Tibial nerve (tissue), 4 donors: ENCODE measurements around the gene MAFG. TPM values are rescaled to one million over a fixed set of nuclear protein-coding genes. Genes with fewer than 3 reads are reported as not detected.
A peak's percentile ranks its signal among the peaks of the same experiment; 100 is the strongest.

Experiments used
- DNase-seq, 2 donors: peaks; one replicate each; pipeline ENCODE4 v3.0.0-alpha.2; 2019; ENCODE audit warnings: low spot score in 2 of 2
- H3K27ac ChIP-seq, 4 donors: fragments of 200-600 bp; sonication (generic) in 3 of 4; one replicate each; pipeline ENCODE4 v1.5.1; 2017 to 2019; ENCODE audit warnings: mild to moderate bottlenecking in 1 of 4
- H3K27me3 ChIP-seq, 2 donors: fragments of 200-600 bp; sonication (generic) in 1 of 2; one replicate each; pipeline versions ENCODE4 v1.5.1 to v1.6.0; 2017 to 2019
- H3K36me3 ChIP-seq, 3 donors: fragments of 200-600 bp; sonication (generic); one replicate each; pipeline ENCODE4 v1.5.1; 2018 to 2019
- H3K4me1 ChIP-seq, 4 donors: fragments of 200-600 bp; sonication (generic) in 3 of 4; one replicate each; pipeline ENCODE4 v1.5.1; 2017 to 2019
- H3K4me3 ChIP-seq, 4 donors: fragments of 200-600 bp; sonication (generic) in 3 of 4; one replicate each; pipeline ENCODE4 v1.5.1; 2017 to 2019; ENCODE audit warnings: mild to moderate bottlenecking in 1 of 4, moderate library complexity in 1 of 4
- H3K9me3 ChIP-seq, 4 donors: fragments of 200-600 bp; sonication (generic) in 3 of 4; one replicate each; pipeline ENCODE4 v1.5.1; 2017 to 2019
- EP300 ChIP-seq, 2 donors: sonication (generic); formaldehyde crosslinking; IDR thresholded peaks; one replicate each; pipeline ENCODE4 v1.6.1; 2017; ENCODE audit warnings: antibody characterized with exemption in 2 of 2, mild to moderate bottlenecking in 1 of 2
- POLR2A ChIP-seq, 2 donors: fragments of 450-650 bp; IDR thresholded peaks; one replicate each; pipeline ENCODE4 v1.6.1; 2017; ENCODE audit warnings: antibody characterized with exemption in 2 of 2, mild to moderate bottlenecking in 2 of 2, moderate library complexity in 2 of 2
- WGBS, 2 donors: methylation state at CpG; one replicate each; pipeline ENCODE4 v1.1.5; 2018; 5-methylcytosine and 5-hydroxymethylcytosine counted together
- total RNA-seq, 4 donors: library from RNA; depleted of rRNA; stranded (reverse); fragments of >200 nt; gene quantifications; one replicate each; pipeline ENCODE4 v1.1.0, GENCODE V29; 2016
- TF ChIP-seq, protein P1 (sequence below), 5 experiments: fragments of 200-600 bp in 3 of 5; fragments of 450-650 bp in 2 of 5; sonication (generic) in 3 of 5; IDR thresholded peaks; one replicate each; pipeline ENCODE4 v1.5.1; 2016 to 2019; ENCODE audit warnings: antibody characterized with exemption in 5 of 5, mild to moderate bottlenecking in 3 of 5, moderate library complexity in 2 of 5

Gene MAFG
- total RNA-seq, 4 donors from 2014 or later = 17.9 to 25.5 (median 22.5) TPM

GRCh38 chr17:81877569-81877968 lies 50.0 kb downstream of the MAFG start:
- DNase-seq = no peak
- Histone ChIP-seq H3K4me1 (peaks cover 0 to 13% (median 10%) of the 10 kb centered on the region in 4 donors), H3K27me3 (no peaks in the 10 kb centered on the region), H3K36me3 (peaks cover 0 to 36% (median 0%) of the 10 kb centered on the region in 3 donors), H3K9me3 (no peaks in the 10 kb centered on the region), H3K4me3 (no peak overlapping the region), H3K27ac (no peak overlapping the region)
- no peak for TF ChIP-seq EP300 (IDR thresholded peaks at IDR 0.05)
- TF ChIP-seq POLR2A (IDR thresholded peaks at IDR 0.05) = no peak
- TF ChIP-seq, protein P1, sequence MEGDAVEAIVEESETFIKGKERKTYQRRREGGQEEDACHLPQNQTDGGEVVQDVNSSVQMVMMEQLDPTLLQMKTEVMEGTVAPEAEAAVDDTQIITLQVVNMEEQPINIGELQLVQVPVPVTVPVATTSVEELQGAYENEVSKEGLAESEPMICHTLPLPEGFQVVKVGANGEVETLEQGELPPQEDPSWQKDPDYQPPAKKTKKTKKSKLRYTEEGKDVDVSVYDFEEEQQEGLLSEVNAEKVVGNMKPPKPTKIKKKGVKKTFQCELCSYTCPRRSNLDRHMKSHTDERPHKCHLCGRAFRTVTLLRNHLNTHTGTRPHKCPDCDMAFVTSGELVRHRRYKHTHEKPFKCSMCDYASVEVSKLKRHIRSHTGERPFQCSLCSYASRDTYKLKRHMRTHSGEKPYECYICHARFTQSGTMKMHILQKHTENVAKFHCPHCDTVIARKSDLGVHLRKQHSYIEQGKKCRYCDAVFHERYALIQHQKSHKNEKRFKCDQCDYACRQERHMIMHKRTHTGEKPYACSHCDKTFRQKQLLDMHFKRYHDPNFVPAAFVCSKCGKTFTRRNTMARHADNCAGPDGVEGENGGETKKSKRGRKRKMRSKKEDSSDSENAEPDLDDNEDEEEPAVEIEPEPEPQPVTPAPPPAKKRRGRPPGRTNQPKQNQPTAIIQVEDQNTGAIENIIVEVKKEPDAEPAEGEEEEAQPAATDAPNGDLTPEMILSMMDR (IDR thresholded peaks at IDR 0.05) = no peak
- 90 to 93% methylated on average over 5 of the region's 5 CpGs for WGBS, 2 donors

DNA sequence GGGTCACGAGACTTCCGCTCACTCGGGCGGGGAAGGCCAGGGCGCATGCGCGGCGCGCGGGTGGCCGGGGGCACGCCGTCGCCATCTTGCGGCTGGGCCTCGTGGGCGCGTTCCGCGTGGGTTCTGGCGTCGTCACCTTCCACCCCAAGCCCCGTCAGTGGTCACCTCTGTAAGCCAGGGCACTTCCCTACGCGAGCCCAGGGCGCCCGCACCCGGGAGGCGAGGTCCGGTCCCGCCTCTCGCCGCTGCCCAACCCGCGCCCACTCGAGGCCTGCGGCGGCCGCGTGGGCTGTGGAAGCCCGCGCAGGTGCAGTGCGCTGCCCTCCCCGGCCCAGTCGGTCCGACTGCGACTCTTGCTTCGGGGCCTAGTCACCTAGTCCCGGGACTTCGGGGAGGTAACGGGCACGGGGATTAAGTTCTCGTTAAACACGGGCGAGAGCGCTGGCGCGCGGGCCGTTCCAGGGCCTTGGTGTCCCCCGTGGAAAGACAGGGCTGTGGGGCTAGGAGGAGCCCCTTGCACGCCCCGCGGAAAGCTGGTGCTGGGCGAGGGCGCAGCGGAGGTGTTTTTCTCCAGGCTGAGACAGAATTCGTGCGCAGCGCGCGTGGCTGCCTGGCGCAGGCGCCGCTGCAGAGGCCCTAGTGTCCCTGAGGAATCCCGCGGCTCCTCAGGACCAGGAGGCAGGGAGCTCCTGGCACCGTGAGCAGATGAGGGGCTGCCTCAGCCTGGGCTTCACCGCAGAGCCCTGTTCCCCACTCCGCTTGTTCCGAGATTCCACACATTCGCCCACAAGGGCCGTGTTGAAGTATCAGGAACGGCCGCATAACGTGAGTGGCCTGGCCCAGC lies 55.9 kb downstream of the MAFG start:
- H3K9me3 ChIP-seq = no peaks in the 10 kb centered on the region
- peak; percentile 90 to 92 for DNase-seq
- H3K27ac ChIP-seq = peak overlapping the region; percentile 93 to 99 (median 98)
- no peaks in the 10 kb centered on the region for H3K27me3 ChIP-seq
- peak; percentile 84 to 98 for TF ChIP-seq EP300 (IDR thresholded peaks at IDR 0.05)
- peak; percentile 97 to 98 for TF ChIP-seq POLR2A (IDR thresholded peaks at IDR 0.05)
- TF ChIP-seq, protein P1 (IDR thresholded peaks at IDR 0.05) = peak; percentile 45 to 72 (median 47)
- H3K36me3 ChIP-seq = peaks cover 0 to 30% (median 17%) of the 10 kb centered on the region in 3 donors
- H3K4me1 ChIP-seq = peaks cover 0 to 56% (median 40%) of the 10 kb centered on the region in 4 donors
- WGBS, 2 donors = 0% methylated on average over 47 of the region's 86 CpGs; no CpG with 5 or more reads in 1 of the 2 donors
- peak overlapping the region; percentile 67 to 93 (median 86) for H3K4me3 ChIP-seq

DNA sequence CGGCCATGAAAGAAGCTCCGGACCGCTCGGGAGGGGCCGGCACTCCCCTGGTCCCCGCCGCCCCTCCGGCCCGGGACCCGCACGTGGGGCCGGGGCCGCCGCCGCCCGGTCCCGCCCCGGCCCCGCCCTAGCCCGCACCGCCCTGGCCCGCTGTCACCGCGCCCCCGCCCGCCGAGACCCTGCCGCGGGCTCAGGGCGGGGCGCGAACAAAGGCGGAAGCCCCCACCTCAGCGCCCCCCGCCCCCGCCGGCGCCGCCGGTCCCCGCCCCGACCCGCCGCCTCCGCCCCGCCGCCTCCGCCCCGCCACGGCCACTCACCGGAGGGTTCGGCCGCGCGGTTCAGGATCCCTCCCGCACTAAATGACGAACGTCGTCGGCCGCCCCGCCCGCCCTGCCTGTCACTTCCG lies 56.6 kb downstream of the MAFG start, which contains the start of gene ARHGDIA:
Gene ARHGDIA, minus strand, starts transcription at position 357 of the 406 bp plus-strand sequence. CDS start 1,407 bp downstream, outside the sequence.
- H3K4me3 ChIP-seq = peak within 1 kb of the TSS; percentile 81 to 97 (median 92)
- no peak for TF ChIP-seq EP300 (IDR thresholded peaks at IDR 0.05)
- TF ChIP-seq, protein P1 (IDR thresholded peaks at IDR 0.05) = no peak
- TF ChIP-seq POLR2A (IDR thresholded peaks at IDR 0.05) = no peak
- DNase-seq = no peak
- H3K4me1 ChIP-seq = peaks cover 0 to 62% (median 40%) of the 10 kb centered on the region in 4 donors
- no peaks in the 10 kb centered on the region for H3K9me3 ChIP-seq
- peaks cover 0 to 36% (median 17%) of the 10 kb centered on the region in 3 donors for H3K36me3 ChIP-seq
- no peaks in the 10 kb centered on the region for H3K27me3 ChIP-seq
- H3K27ac ChIP-seq = peak within 1 kb of the TSS; percentile 93 to 99 (median 98)
- no CpG with 5 or more reads among the region's 64 CpGs for WGBS, 2 donors

DNA sequence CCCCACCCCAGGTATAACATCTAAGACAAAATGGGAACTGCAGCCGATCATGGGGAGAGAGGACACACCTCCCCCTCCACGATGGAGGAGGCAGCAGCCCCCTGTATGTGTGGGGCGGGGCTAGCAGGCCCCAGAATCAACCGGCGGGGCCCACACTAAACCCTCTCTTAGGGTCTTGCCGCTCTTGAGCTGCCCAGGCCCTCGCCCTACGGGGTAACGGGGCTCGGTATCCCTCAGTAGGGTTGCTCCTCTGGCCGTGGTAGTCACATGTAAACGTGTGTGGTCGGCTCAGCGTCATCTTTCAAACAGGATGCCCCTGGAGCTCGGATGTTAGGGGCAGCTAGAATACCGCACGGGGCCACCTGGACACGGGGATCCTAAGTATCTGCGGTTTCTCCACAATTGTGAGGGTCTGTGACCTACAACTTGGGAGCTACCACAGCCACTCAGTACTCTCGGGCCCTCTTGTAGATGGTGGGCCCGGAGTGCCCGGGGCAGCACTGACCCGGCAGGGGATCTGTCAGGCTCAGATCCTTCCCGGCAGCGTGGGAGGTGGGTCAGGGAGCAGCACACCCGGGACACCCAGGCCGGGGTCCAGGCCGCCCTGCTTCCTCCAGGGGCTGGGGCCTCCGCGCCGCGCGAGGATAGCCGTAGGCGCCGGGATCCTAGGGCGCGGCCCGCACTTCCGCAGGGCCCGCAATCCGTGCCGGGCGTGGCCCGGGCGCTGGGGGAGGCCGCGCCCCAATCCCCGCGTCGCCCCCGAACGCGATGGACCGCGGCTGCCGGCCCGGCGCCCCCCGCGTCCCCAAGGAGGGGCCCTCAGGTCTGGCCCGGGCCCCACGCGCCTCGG lies 57.2 kb downstream of the MAFG start:
- Histone ChIP-seq H3K9me3 (no peaks in the 10 kb centered on the region), H3K36me3 (peaks cover 0 to 42% (median 17%) of the 10 kb centered on the region in 3 donors), H3K27me3 (no peaks in the 10 kb centered on the region), H3K27ac (peak overlapping the region; percentile 88 to 99 (median 96)), H3K4me1 (peaks cover 0 to 68% (median 40%) of the 10 kb centered on the region in 4 donors), H3K4me3 (peak overlapping the region; percentile 71 to 97 (median 92))
- DNase-seq = no peak
- WGBS, 2 donors = 2% methylated on average over 18 to 35 of the region's 65 CpGs
- no peak for TF ChIP-seq POLR2A (IDR thresholded peaks at IDR 0.05)
- TF ChIP-seq, protein P1 (IDR thresholded peaks at IDR 0.05) = no peak
- no peak for TF ChIP-seq EP300 (IDR thresholded peaks at IDR 0.05)
